ENCODE data around the gene TMEM213.

The TMEM213 gene

GRCh38 chr7:138852469-138852868 is 54.7 kb downstream of the TMEM213 start:
- TF ChIP-seq CTCF (IDR thresholded peaks at IDR 0.05; ENCODE audit: insufficient read depth, low read length, missing control alignments): no peak
- DNase-seq (ENCODE audit: low read depth, low spot score): no peak
- ChIA-PET CTCF (no interaction called here), POLR2A (no interaction called here)
- H3K4me3 ChIP-seq (ENCODE audit: low read depth, low read length): no peak overlapping the region

DNA sequence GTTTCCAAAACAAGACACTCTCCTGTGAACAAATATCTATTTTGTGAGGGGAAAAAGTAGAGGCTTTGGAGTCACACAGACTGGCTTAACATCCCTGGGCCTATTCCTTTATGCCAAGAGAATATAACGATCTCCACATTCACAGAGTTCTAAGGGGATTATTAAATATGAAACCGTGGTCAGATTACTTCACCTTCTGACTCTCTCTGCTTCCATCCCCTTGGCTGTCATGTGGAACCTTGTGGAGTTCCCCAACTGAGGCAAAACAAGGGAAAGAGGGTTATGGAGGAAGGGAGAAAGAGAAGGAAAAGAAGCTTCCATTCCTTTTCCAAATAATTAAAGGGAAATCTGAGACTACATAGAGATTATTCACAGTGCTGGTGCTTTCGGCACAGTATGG is 55.7 kb downstream of the TMEM213 start:
- DNase-seq (ENCODE audit: low read depth, low spot score): no peak
- POLR2A ChIA-PET: no interaction called here
- no peak overlapping the region for H3K4me3 ChIP-seq (ENCODE audit: low read depth, low read length)
- TF ChIP-seq CTCF (IDR thresholded peaks at IDR 0.05; ENCODE audit: insufficient read depth, low read length, missing control alignments): no peak
- CTCF ChIA-PET: interaction anchor here (0.6 kb wide), 1 partner anchor 225 kb away, joined by 3 read pairs; no protein-coding TSS in a partner anchor

DNA sequence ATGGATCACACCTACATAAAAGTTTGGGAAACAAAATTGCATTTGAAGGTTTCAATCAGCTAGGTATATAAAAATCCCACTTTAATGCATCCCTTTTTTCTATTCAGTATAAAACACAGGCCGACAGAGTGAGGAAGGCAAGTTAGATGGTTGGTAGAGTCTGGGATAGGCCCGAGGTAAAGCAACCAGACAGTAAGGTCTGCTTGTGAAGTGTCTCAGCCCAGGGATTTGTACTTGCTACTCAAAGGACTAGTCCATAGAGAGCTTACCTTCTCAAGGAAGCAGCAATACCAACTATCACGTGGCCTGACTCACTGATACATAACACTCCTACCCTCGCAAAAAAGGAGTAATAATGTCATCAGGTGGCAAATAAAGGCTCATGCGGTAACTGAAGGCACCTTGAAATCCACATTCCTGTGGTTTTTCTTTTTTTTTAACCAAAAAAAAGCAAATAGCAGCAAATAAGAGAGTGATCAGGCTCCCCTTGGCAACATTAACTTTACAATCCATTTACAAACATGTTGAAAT is 56.4 kb downstream of the TMEM213 start:
- no peak overlapping the region for H3K4me3 ChIP-seq (ENCODE audit: low read depth, low read length)
- no peak for DNase-seq (ENCODE audit: low read depth, low spot score)
- POLR2A ChIA-PET: no interaction called here
- CTCF ChIA-PET: interaction anchor here (0.6 kb wide), 1 partner anchor 224 kb away, joined by 3 read pairs; no protein-coding TSS in a partner anchor
- no peak for TF ChIP-seq CTCF (IDR thresholded peaks at IDR 0.05; ENCODE audit: insufficient read depth, low read length, missing control alignments)

DNA sequence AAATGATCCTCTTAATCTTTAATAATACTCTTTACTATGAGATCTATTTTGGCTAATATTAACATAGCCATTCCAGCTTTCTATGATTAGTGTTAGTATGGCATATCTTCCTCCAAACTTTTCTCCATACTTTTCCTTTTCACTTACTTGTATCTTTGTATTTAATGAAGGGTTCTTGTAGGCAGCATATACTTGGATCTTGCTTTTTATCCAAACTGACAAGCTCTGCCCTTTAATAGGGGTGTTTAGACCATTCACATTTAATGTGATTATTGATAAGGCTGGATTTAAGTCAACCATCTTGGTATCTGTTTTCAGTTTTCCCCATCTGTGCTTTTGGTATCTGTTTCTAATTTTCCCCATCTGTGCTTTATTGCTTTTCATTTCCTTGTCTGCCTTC is 59.9 kb downstream of the TMEM213 start:
- ChIA-PET POLR2A (no interaction called here), CTCF (no interaction called here)
- DNase-seq (ENCODE audit: low read depth, low spot score): no peak
- H3K4me3 ChIP-seq (ENCODE audit: low read depth, low read length): no peak overlapping the region
- TF ChIP-seq CTCF (IDR thresholded peaks at IDR 0.05; ENCODE audit: insufficient read depth, low read length, missing control alignments): no peak

- no peak overlapping the region for H3K4me3 ChIP-seq (ENCODE audit: low read depth, low read length)
- DNase-seq (ENCODE audit: low read depth, low spot score): no peak
- no peak for TF ChIP-seq CTCF (IDR thresholded peaks at IDR 0.05; ENCODE audit: insufficient read depth, low read length, missing control alignments)
- CTCF ChIA-PET: interaction anchor here (1.1 kb wide), 1 partner anchor 214 kb away, joined by 3 read pairs; no protein-coding TSS in a partner anchor
- POLR2A ChIA-PET: no interaction called here
Observed at GRCh38 chr7:138861051-138861450, 63.3 kb downstream of the TMEM213 start.

- no peak for TF ChIP-seq CTCF (IDR thresholded peaks at IDR 0.05; ENCODE audit: insufficient read depth, low read length, missing control alignments)
- no peak overlapping the region for H3K4me3 ChIP-seq (ENCODE audit: low read depth, low read length)
- ChIA-PET CTCF (interaction anchor here (1.4 kb wide), 1 partner anchor 23 kb away, joined by 5 read pairs; no protein-coding TSS in a partner anchor), POLR2A (no interaction called here)
- DNase-seq (ENCODE audit: low read depth, low spot score): no peak
Observed at GRCh38 chr7:138863931-138864330, 66.1 kb downstream of the TMEM213 start.
